HepG2 (cell line): Measurements from ENCODE around the gene LST1. TPM values are rescaled to one million over a fixed set of nuclear protein-coding genes. Genes with fewer than 3 reads are reported as not detected.

Experiments
- CBX1 ChIP-seq: IDR thresholded peaks from one replicate; pipeline ENCODE4 v1.6.1; 2016; ENCODE audit warnings: antibody characterized with exemption, low read depth
- EED ChIP-seq: sonication (generic); formaldehyde crosslinking; IDR thresholded peaks from 2 replicates; pipeline ENCODE4 v1.5.0; 2020; ENCODE audit warnings: mild to moderate bottlenecking, missing genetic modification reagents
- FOSL2 ChIP-seq: sonication (generic); formaldehyde crosslinking; IDR thresholded peaks from 2 replicates; pipeline ENCODE4 v1.4.0; 2020; ENCODE audit warnings: missing genetic modification reagents
- JUN ChIP-seq: sonication (generic); formaldehyde crosslinking; IDR thresholded peaks from 2 replicates; pipeline ENCODE4 v1.4.0; 2020; ENCODE audit warnings: mild to moderate bottlenecking, missing genetic modification reagents
- NPAS2 ChIP-seq: sonication (generic); formaldehyde crosslinking; IDR thresholded peaks from 2 replicates; pipeline ENCODE4 v1.8.0; 2022; ENCODE audit warnings: mild to moderate bottlenecking, missing genetic modification reagents, borderline replicate concordance
- NR3C1 ChIP-seq: sonication (generic); formaldehyde crosslinking; IDR thresholded peaks from 2 replicates; pipeline ENCODE4 v1.4.0; 2020; ENCODE audit warnings: missing genetic modification reagents
- REPIN1 ChIP-seq: sonication (generic); formaldehyde crosslinking; IDR thresholded peaks from 2 replicates; pipeline ENCODE4 v1.8.0; 2022; ENCODE audit warnings: missing genetic modification reagents, low read depth, mild to moderate bottlenecking, borderline replicate concordance
- TEAD2 ChIP-seq: sonication (generic); formaldehyde crosslinking; IDR thresholded peaks from 2 replicates; pipeline ENCODE4 v1.9.0; 2021; ENCODE audit warnings: missing genetic modification reagents
- TEAD3 ChIP-seq: optimal IDR thresholded peaks from 2 replicates; pipeline ENCODE3; 2016; ENCODE audit warnings: borderline replicate concordance
- ZC3H4 ChIP-seq: sonication (generic); formaldehyde crosslinking; IDR thresholded peaks from 2 replicates; pipeline ENCODE4 v1.4.0; 2020; ENCODE audit warnings: missing genetic modification reagents, borderline replicate concordance
- ZNF121 ChIP-seq: sonication (generic); formaldehyde crosslinking; IDR thresholded peaks from 2 replicates; pipeline ENCODE4 v1.5.0; 2020; ENCODE audit warnings: mild to moderate bottlenecking, missing genetic modification reagents
- ZNF281 ChIP-seq: sonication (generic); formaldehyde crosslinking; IDR thresholded peaks from 2 replicates; pipeline ENCODE4 v1.4.0; 2020; ENCODE audit warnings: missing genetic modification reagents, borderline replicate concordance
- ZNF496 ChIP-seq: sonication (generic); formaldehyde crosslinking; IDR thresholded peaks from 2 replicates; pipeline ENCODE4 v1.8.1; 2023; ENCODE audit warnings: mild to moderate bottlenecking, moderate library complexity, missing genetic modification reagents; ENCODE audit not compliant: insufficient replicate concordance
- ZNF512 ChIP-seq: sonication (generic); formaldehyde crosslinking; IDR thresholded peaks from 2 replicates; pipeline ENCODE4 v1.4.0; 2020; ENCODE audit warnings: mild to moderate bottlenecking, missing genetic modification reagents
- ZNF580 ChIP-seq: IDR thresholded peaks from 2 replicates; pipeline ENCODE4 v1.6.1; 2016; ENCODE audit warnings: low read depth, borderline replicate concordance
- polyA plus RNA-seq, 8 experiments: library from polyadenylated mRNA; depleted of rRNA in 3 of 8; stranded (reverse) in 7 of 8; unstranded in 1 of 8; fragments of >200 nt; fragmentation: Illumina TruSeq in 4 of 8; extraction: Trizol in 4 of 8; gene quantifications; 2 replicates each; pipeline versions ENCODE4 v1.2.1 to v1.2.3, GENCODE V29; 2011 to 2016; ENCODE audit warnings: low read depth in 4 of 8, missing spikeins in 1 of 8, mixed read lengths in 1 of 8; ENCODE audit not compliant: insufficient read depth in 1 of 8
- total RNA-seq, 5 experiments: library from RNA; depleted of rRNA; stranded (reverse); fragments of >200 nt; fragmentation: Illumina TruSeq; extraction: Trizol; gene quantifications; 2 replicates each; pipeline ENCODE4 v1.2.3, GENCODE V29; 2016; ENCODE audit warnings: low read depth in 1 of 5
- TF ChIP-seq, protein P1 (sequence below): sonication (generic); formaldehyde crosslinking; IDR thresholded peaks from 2 replicates; pipeline ENCODE4 v1.4.0; 2020; ENCODE audit warnings: missing genetic modification reagents
- TF ChIP-seq, protein P2 (sequence below): sonication (generic); formaldehyde crosslinking; IDR thresholded peaks from 2 replicates; pipeline ENCODE4 v1.4.0; 2020; ENCODE audit warnings: mild to moderate bottlenecking, missing genetic modification reagents

Gene LST1
- total and polyA plus RNA-seq, 2 of the 13 experiments (the other 11 are each of a cell fraction or from before 2014, with no cell fraction given), result not detected

GRCh38 chr6:31619805-31620585 is 33.9 kb downstream of the LST1 start (continued):
- TF ChIP-seq ZNF121 (CRISPR knock-in tag), result 0 out of 2 replicates have a peak, but pooled peaks have one; percentile 21
- TF ChIP-seq REPIN1, result peak; percentile 85; the same call in 1 of the 2 replicates
- no peak for TF ChIP-seq CBX1
- no peak for TF ChIP-seq NR3C1 (CRISPR knock-in tag)
- TF ChIP-seq ZNF281 (CRISPR knock-in tag), result no peak
- TF ChIP-seq ZC3H4 (CRISPR knock-in tag), result peak; percentile 44
- TF ChIP-seq, protein P1, sequence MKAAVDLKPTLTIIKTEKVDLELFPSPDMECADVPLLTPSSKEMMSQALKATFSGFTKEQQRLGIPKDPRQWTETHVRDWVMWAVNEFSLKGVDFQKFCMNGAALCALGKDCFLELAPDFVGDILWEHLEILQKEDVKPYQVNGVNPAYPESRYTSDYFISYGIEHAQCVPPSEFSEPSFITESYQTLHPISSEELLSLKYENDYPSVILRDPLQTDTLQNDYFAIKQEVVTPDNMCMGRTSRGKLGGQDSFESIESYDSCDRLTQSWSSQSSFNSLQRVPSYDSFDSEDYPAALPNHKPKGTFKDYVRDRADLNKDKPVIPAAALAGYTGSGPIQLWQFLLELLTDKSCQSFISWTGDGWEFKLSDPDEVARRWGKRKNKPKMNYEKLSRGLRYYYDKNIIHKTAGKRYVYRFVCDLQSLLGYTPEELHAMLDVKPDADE, result peak; percentile 84; the same call in 1 of the 2 replicates
- TF ChIP-seq, protein P2, sequence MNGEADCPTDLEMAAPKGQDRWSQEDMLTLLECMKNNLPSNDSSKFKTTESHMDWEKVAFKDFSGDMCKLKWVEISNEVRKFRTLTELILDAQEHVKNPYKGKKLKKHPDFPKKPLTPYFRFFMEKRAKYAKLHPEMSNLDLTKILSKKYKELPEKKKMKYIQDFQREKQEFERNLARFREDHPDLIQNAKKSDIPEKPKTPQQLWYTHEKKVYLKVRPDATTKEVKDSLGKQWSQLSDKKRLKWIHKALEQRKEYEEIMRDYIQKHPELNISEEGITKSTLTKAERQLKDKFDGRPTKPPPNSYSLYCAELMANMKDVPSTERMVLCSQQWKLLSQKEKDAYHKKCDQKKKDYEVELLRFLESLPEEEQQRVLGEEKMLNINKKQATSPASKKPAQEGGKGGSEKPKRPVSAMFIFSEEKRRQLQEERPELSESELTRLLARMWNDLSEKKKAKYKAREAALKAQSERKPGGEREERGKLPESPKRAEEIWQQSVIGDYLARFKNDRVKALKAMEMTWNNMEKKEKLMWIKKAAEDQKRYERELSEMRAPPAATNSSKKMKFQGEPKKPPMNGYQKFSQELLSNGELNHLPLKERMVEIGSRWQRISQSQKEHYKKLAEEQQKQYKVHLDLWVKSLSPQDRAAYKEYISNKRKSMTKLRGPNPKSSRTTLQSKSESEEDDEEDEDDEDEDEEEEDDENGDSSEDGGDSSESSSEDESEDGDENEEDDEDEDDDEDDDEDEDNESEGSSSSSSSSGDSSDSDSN, result no peak
- peak; percentile 80 for TF ChIP-seq JUN (CRISPR knock-in tag)
- TF ChIP-seq FOSL2 (CRISPR knock-in tag), result no peak
- TF ChIP-seq ZNF580 (CRISPR knock-in tag), result peak; percentile 82; the same call in 1 of the 2 replicates
- TF ChIP-seq EED (CRISPR knock-in tag), result no peak
- TF ChIP-seq TEAD3 (CRISPR knock-in tag), result peak; percentile 70
- TF ChIP-seq ZNF512, result no peak
- no peak for TF ChIP-seq NPAS2
- TF ChIP-seq TEAD2, result no peak
- no peak for TF ChIP-seq ZNF496
